CD4-positive, CD25-positive, alpha-beta regulatory T cell (primary cell): ENCODE measurements around the gene SLC13A4. TPM values are rescaled to one million over a fixed set of nuclear protein-coding genes. Genes with fewer than 3 reads are reported as not detected.
"Not testable (repeated sequence)": the region's sequence is repeated elsewhere in the genome, so short reads cannot be mapped to it uniquely, and the experiment has no call there.

Experiments used
- ATAC-seq, 2 donors: fragments of 150-1000 bp; cut with Tn5 transposase; one replicate each; pipeline ENCODE4 v1.10.0; 2021; ENCODE audit warnings: low read depth in 2 of 2, moderate number of reproducible peaks in 2 of 2, moderate library complexity in 1 of 2
- DNase-seq, 3 donors: peaks; one replicate each; pipeline versions ENCODE4 v3.0.0 to v3.0.0-alpha.2; 2012 to 2022; ENCODE audit warnings: mixed read lengths in 1 of 3
- H3K27ac ChIP-seq: one replicate; pipeline ENCODE4 v1.7.0; 2013; ENCODE audit warnings: mild to moderate bottlenecking, low read length; ENCODE audit not compliant: insufficient read depth, poor library complexity, severe bottlenecking
- H3K27me3 ChIP-seq: one replicate; pipeline ENCODE4 v1.7.0; 2013; ENCODE audit warnings: low read length; ENCODE audit not compliant: control insufficient read depth, insufficient read depth
- H3K36me3 ChIP-seq: one replicate; pipeline ENCODE4 v1.7.0; 2013; ENCODE audit warnings: mild to moderate bottlenecking, low read length, moderate library complexity; ENCODE audit not compliant: control insufficient read depth, insufficient read depth
- H3K4me1 ChIP-seq: 2 replicates; pipeline ENCODE4 v1.7.0; 2013; ENCODE audit warnings: mild to moderate bottlenecking, low read length; ENCODE audit not compliant: insufficient read depth, control insufficient read depth, poor library complexity, severe bottlenecking
- H3K4me3 ChIP-seq: one replicate; pipeline ENCODE4 v1.7.0; 2013; ENCODE audit warnings: low read depth, mild to moderate bottlenecking, low read length, moderate library complexity
- H3K9me3 ChIP-seq, 2 experiments: 1 replicate in 1 of 2; 2 replicates in 1 of 2; pipeline ENCODE4 v1.7.0; 2013; ENCODE audit warnings: low read length in 2 of 2, mild to moderate bottlenecking in 1 of 2, moderate library complexity in 1 of 2; ENCODE audit not compliant: control insufficient read depth in 2 of 2
- H3K27ac Mint-ChIP-seq, 3 donors: one replicate each; pipeline ENCODE4 v1.8.0; 2020 to 2022; ENCODE audit warnings: mild to moderate bottlenecking in 3 of 3, mixed read lengths in 3 of 3, moderate library complexity in 2 of 3
- H3K27me3 Mint-ChIP-seq: one replicate; pipeline ENCODE4 v1.8.0; 2022; ENCODE audit warnings: mild to moderate bottlenecking, mixed read lengths
- H3K36me3 Mint-ChIP-seq: one replicate; pipeline ENCODE4 v1.8.0; 2020; ENCODE audit warnings: mixed read lengths
- H3K4me1 Mint-ChIP-seq, 4 donors: one replicate each; pipeline ENCODE4 v1.8.0; 2020 to 2022; ENCODE audit warnings: mixed read lengths in 4 of 4, mild to moderate bottlenecking in 1 of 4
- H3K4me3 Mint-ChIP-seq, 4 donors: one replicate each; pipeline ENCODE4 v1.8.0; 2020 to 2022; ENCODE audit warnings: mild to moderate bottlenecking in 4 of 4, mixed read lengths in 4 of 4, moderate library complexity in 3 of 4
- H3K9me3 Mint-ChIP-seq, 7 donors: one replicate each; pipeline ENCODE4 v1.8.0; 2020 to 2022; ENCODE audit warnings: mixed read lengths in 7 of 7, mild to moderate bottlenecking in 3 of 7, moderate library complexity in 2 of 7
- polyA plus RNA-seq, 4 donors: library from polyadenylated mRNA; unstranded; fragments of 300-500 nt; fragmentation: Illumina TruSeq; gene quantifications; one replicate each; pipeline ENCODE4 v1.2.3, GENCODE V29; 2021
- total RNA-seq: library from RNA; stranded (reverse); gene quantifications from one replicate; pipeline ENCODE4 v1.2.3, GENCODE V29; 2022

Gene SLC13A4
- total and polyA plus RNA-seq, 5 donors from 2014 or later, result 0.02 to 0.24 (median 0.03) TPM; not detected in 2

- H3K27ac ChIP-seq, H3K9me3 Mint-ChIP-seq, H3K4me3 Mint-ChIP-seq, DNase-seq, H3K4me3 ChIP-seq, H3K27me3 ChIP-seq, H3K4me1 Mint-ChIP-seq, H3K9me3 ChIP-seq, H3K27me3 Mint-ChIP-seq, H3K4me1 ChIP-seq, ATAC-seq: not testable (repeated sequence)
- peak overlapping the region in 2 of 3 donors; percentile 59 to 79 for H3K27ac Mint-ChIP-seq
- H3K36me3 ChIP-seq, result peaks cover 80% of the 10 kb centered on the region
- H3K36me3 Mint-ChIP-seq, result peaks cover 64% of the 10 kb centered on the region
Observed at GRCh38 chr7:135639690-135640089, 88.3 kb downstream of the SLC13A4 start.

- H3K27me3 Mint-ChIP-seq, result no peaks in the 10 kb centered on the region
- no peak overlapping the region for H3K27ac ChIP-seq
- H3K4me1 Mint-ChIP-seq, result peaks cover 0 to 9% (median under 1%) of the 10 kb centered on the region in 4 donors
- H3K27ac Mint-ChIP-seq, result peak overlapping the region in 2 of 3 donors; percentile 27 to 28
- no peaks in the 10 kb centered on the region for H3K4me1 ChIP-seq
- no peaks in the 10 kb centered on the region for H3K27me3 ChIP-seq
- no peaks in the 10 kb centered on the region for H3K9me3 Mint-ChIP-seq
- no peak for ATAC-seq
- DNase-seq, result no peak
- H3K36me3 Mint-ChIP-seq, result peaks cover 71% of the 10 kb centered on the region
- no peak overlapping the region for H3K4me3 ChIP-seq
- H3K36me3 ChIP-seq, result peaks cover 74% of the 10 kb centered on the region
- H3K9me3 ChIP-seq, result no peaks in the 10 kb centered on the region
- no peak overlapping the region for H3K4me3 Mint-ChIP-seq
Observed at GRCh38 chr7:135634191-135634878, 93.7 kb downstream of the SLC13A4 start.

Other genes starting within 250 kb of the SLC13A4 start
- 43.4 TPM for gene CNOT4, start 218.1 kb downstream of the SLC13A4 start, total RNA-seq
- 10 to 100 TPM; 12.0 to 14.2 (median 13.2) TPM for gene CNOT4, start 218.1 kb downstream of the SLC13A4 start, polyA plus RNA-seq
- gene NUP205, start 170.3 kb downstream of the SLC13A4 start, total RNA-seq, result 56.3 TPM
- gene NUP205, start 170.3 kb downstream of the SLC13A4 start, polyA plus RNA-seq, result 10 to 100 TPM; 21.1 to 32.7 (median 27.4) TPM
- gene STMP1, start 65.7 kb downstream of the SLC13A4 start, total RNA-seq, result 18.2 TPM
- gene STMP1, start 65.7 kb downstream of the SLC13A4 start, polyA plus RNA-seq, result 10 to 100 TPM; 44.3 to 61.4 (median 55.1) TPM
- gene FAM180A, start 20.6 kb upstream of the SLC13A4 start, total RNA-seq, result not detected
- not detected for gene FAM180A, start 20.6 kb upstream of the SLC13A4 start, polyA plus RNA-seq
- 106 TPM for gene MTPN, start 249.2 kb upstream of the SLC13A4 start, total RNA-seq
- 100 to 1,000 TPM in 2 of 4 donors, 10 to 100 TPM in 2; 75.3 to 121 (median 97.4) TPM for gene MTPN, start 249.2 kb upstream of the SLC13A4 start, polyA plus RNA-seq